HG03432 (cell line): Measurements from ENCODE around the gene LCK.
A peak's percentile ranks its signal among the peaks of the same experiment; 100 is the strongest.
"Not testable (repeated sequence)": the region's sequence is repeated elsewhere in the genome, so short reads cannot be mapped to it uniquely, and the experiment has no call there.

ENCODE experiments used
- ATAC-seq: cut with Tn5 transposase; IDR thresholded peaks from one replicate; pipeline ENCODE4 v1.9.1; 2021; ENCODE audit warnings: mild to moderate bottlenecking, moderate library complexity; ENCODE audit not compliant: unreplicated experiment

LCK gene

DNA sequence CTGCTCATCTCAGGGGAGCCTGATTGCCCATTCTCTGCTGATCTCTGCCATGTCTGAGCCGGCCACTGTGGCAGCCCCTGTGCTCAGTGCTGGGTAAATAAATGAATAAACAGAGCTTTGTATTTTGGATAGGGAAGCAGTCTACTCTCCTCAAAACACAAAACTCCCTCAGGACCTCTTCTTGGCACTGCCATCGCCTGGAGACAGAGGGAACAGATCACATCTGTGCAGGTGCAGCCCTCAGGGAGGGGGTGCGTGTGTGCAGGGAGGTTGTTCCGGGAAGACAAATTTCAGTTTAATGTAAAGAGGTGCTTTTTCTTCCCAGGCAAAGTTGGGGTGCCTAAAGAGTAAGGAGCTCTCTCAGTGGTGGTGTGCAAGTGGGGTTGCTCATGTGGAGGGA lies 11.7 kb upstream of the LCK start:
- ATAC-seq: no peak

GRCh38 chr1:32239790-32240139 lies 11.3 kb upstream of the LCK start:
- no peak for ATAC-seq

GRCh38 chr1:32240140-32240951 lies 10.7 kb upstream of the LCK start:
- peak; percentile 66 for ATAC-seq

- ATAC-seq: peak; percentile 56
Observed at GRCh38 chr1:32241001-32241763, 9.9 kb upstream of the LCK start.

DNA sequence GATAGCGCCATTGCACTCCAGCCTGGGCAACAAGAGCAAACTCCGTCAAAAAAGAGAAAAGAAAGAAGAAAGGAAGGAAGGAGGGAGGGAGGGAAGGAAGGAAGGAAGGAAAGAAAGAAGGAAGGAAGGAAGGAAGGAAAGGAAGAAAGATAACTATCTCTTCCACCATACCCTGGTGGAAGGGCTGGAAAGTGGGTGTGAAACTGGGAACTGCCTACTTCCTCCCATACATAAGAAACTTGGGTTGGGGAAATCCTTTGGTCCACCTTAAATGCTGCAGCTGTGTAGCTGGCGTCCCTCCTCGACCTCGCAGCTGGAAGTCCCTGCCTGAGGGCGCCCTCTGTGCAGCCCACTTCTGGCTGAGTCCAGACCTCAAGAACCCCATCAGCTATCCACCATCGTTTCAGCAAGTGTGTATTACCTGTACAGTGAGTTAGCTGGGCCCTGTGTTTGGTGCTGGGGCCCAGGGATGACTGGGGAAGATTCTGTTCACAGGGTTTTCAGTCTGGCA lies 8.7 kb upstream of the LCK start:
- no peak for ATAC-seq

GRCh38 chr1:32246888-32247273 lies 4.2 kb upstream of the LCK start, which contains the start of gene FAM167B:
Gene FAM167B, plus strand, starts transcription at chr1:32247222. Its CDS starts 200 bp downstream, at chr1:32247422.
- ATAC-seq: no peak

DNA sequence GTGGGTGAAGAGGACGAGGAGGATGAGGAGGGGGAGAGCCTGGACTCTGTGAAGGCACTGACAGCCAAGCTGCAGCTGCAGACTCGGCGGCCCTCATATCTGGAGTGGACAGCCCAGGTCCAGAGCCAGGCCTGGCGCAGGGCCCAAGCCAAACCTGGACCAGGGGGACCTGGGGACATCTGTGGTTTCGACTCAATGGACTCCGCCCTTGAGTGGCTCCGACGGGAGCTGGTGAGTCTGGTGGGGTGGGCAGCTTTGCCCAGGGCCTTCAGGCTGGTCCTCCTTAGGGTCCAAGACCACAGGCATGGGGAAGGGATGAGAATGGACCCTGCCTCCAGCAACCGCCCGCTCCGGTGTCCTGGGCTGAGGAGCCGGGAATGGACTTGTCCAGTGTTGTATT lies 3.6 kb upstream of the LCK start:
- ATAC-seq: no peak

GRCh38 chr1:32247983-32248889 lies 2.8 kb upstream of the LCK start:
- ATAC-seq: peak; percentile 45

DNA sequence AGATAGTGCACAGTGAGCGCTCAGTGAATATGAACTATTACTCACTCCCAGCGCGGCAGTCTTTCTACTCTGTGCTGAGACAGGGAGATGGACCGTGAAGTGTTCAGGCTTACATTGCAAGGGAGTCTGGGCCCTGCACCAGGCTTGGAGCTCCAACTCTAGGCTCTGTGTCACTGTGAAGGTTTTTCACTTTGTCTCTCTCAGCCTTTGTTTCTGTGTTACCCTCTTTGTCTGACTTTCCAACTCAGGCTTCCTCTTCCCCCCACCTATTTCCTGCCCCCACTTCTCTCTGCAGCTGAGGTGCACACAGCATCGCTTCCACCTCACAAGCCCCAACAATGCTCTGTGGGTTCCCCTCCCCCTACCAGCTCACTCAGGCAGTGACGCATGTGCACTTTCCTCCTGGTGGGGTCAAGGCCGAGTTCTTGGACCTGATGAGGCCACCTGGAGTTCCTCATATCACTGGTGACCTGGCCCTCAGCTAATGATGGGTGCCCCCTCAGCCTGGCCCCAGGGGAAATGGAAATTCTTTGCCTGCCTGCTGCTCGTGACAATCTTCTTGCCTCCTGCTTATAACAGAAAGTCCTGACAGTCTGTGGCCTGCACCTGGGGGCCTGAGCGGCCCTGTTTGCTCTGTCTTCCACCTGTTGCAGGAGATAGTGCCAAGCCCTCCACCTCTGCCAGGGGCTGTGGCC lies 1.1 kb upstream of the LCK start:
- peak; percentile 55 for ATAC-seq

- ATAC-seq: no peak
Observed at GRCh38 chr1:32255072-32256071, 4.3 kb downstream of the LCK start.

- ATAC-seq: no peak
Observed at GRCh38 chr1:32256473-32257226, 5.6 kb downstream of the LCK start.

- no peak for ATAC-seq
Observed at GRCh38 chr1:32257227-32257508, 6.1 kb downstream of the LCK start.

DNA sequence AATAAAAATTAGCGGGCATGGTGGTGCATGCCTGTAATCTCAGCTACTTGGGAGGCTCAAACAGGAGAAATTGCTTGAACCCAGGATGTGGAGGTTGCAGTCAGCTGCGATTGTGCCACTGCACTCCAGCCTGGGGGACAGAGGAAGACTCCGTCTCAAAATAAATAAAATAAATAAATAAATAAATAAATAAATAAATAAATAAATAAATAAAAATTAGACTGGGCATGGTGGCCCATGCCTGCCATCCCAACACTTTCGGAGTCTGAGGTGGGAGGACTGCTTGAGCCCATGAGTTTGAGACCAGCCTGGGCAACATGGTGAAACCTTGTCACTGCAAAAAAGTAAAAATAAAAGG lies 12.2 kb downstream of the LCK start:
- not testable (repeated sequence) for ATAC-seq

DNA sequence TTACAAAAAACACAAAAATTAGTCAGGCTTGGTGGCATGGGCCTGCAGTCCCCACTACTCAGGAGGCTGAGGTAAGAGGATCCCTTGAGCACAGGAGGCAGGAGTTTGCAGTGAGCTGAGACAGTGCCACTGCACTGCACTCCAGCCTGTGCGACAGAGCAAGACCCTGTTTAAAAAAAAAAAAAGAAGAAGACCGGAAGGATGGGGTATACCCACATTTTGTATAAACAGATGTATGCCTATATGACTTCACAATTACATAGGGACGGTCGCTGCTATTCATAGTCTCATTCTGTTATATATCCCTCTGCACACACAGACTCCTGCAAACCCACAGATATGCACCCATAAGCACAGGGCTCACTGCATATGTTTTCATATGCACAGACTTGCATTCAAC lies 12.7 kb downstream of the LCK start:
- ATAC-seq: peak; percentile 49

- no peak for ATAC-seq
Observed at GRCh38 chr1:32265846-32266245, 14.8 kb downstream of the LCK start.

GRCh38 chr1:32266921-32267591 lies 16.0 kb downstream of the LCK start:
- ATAC-seq: no peak

- ATAC-seq: no peak
Observed at GRCh38 chr1:32269744-32270143, 18.7 kb downstream of the LCK start.
